Osteoblast (primary cell): ENCODE measurements around the gene LAGE3. TPM values are rescaled to one million over a fixed set of nuclear protein-coding genes. Genes with fewer than 3 reads are reported as not detected.
A peak's percentile ranks its signal among the peaks of the same experiment; 100 is the strongest.

ENCODE experiments used
- DNase-seq: peaks from one replicate; pipeline ENCODE4 v3.0.0; 2011; ENCODE audit warnings: low spot score, mixed read lengths; ENCODE audit not compliant: insufficient read length; ENCODE audit errors: missing footprints
- H2AFZ ChIP-seq: 2 replicates; pipeline ENCODE4 v1.6.0; 2011; ENCODE audit warnings: mild to moderate bottlenecking, low read length
- H3K27ac ChIP-seq: 2 replicates; pipeline ENCODE4 v1.5.1; 2011; ENCODE audit warnings: mild to moderate bottlenecking, low read depth, low read length, moderate library complexity
- H3K27me3 ChIP-seq: 2 replicates; pipeline ENCODE4 v1.6.0; 2012; ENCODE audit warnings: mild to moderate bottlenecking, control low read depth, inconsistent platforms, low read length, moderate library complexity; ENCODE audit not compliant: insufficient read depth
- H3K36me3 ChIP-seq: 2 replicates; pipeline ENCODE4 v1.5.1; 2011; ENCODE audit warnings: mild to moderate bottlenecking, low read length, control low read depth, moderate library complexity; ENCODE audit not compliant: insufficient read depth
- H3K4me1 ChIP-seq: 2 replicates; pipeline ENCODE4 v1.5.1; 2011; ENCODE audit warnings: mild to moderate bottlenecking, low read length, control low read depth, moderate library complexity; ENCODE audit not compliant: insufficient read depth
- H3K4me2 ChIP-seq: 2 replicates; pipeline ENCODE4 v1.6.0; 2011; ENCODE audit warnings: mild to moderate bottlenecking, low read length; ENCODE audit not compliant: insufficient read depth
- H3K4me3 ChIP-seq: fragments of 200-600 bp; sonication (generic); 3 replicates; pipeline ENCODE4 v1.5.1; 2012; ENCODE audit warnings: mild to moderate bottlenecking, low read length, inconsistent platforms; ENCODE audit not compliant: insufficient read depth
- H3K79me2 ChIP-seq: 2 replicates; pipeline ENCODE4 v1.6.0; 2012; ENCODE audit warnings: mild to moderate bottlenecking, low read length, control low read depth, inconsistent platforms; ENCODE audit not compliant: insufficient read depth
- H3K9me3 ChIP-seq: 2 replicates; pipeline ENCODE4 v1.5.1; 2011; ENCODE audit warnings: low read depth, low read length, control low read depth
- H4K20me1 ChIP-seq: 2 replicates; pipeline ENCODE4 v1.6.0; 2012; ENCODE audit warnings: mild to moderate bottlenecking, low read length, control low read depth; ENCODE audit not compliant: insufficient read depth
- total RNA-seq: library from RNA; depleted of rRNA; stranded (reverse); fragments of >200 nt; gene quantifications from 2 replicates; pipeline ENCODE4 v1.2.3, GENCODE V29; 2012
- TF ChIP-seq, protein P1 (sequence below): IDR thresholded peaks from 2 replicates; pipeline ENCODE4 v1.5.1; 2011; ENCODE audit warnings: mild to moderate bottlenecking, low read depth, low read length, moderate library complexity; ENCODE audit errors: extremely low read depth

LAGE3 gene
- total RNA-seq, 1 donor: 21.7 TPM

DNA sequence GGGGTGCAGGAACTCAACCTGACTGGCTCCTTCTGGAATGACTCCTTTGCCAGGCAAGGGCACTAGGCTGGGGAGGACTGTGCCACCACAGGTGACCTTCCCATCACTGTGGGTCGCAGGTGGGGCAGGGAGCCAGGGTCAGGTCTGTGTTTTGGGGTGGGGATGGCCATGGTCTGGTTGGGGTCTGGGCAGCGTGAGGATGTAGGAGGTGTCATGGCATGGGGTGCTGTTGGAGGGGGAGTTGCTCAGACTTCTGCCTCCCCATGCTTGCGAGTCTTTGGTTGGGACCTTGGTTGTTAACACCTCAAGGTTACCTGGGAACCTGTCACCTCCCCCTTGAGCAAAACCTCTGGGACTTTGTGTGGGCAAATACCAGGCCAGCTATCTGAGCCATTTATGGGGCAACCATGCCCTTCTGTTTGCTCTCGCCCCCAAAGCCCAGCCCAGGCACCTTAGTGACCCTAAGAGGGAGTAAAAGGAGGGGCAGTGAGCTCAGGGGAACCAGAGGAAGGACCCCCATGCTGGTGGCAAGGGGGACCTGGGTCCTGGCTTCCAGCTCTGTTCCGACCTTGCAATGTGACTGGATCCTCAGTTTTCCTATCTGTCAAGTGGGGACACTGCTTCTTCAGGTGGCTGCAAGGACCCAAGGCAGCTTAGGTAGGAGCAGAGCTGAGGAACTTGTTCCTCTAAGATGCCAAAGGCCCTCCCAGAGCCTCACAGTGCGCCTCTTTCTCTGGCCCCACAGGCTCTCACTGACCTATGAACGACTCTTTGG lies 44.5 kb downstream of the LAGE3 start:
- TF ChIP-seq, protein P1, sequence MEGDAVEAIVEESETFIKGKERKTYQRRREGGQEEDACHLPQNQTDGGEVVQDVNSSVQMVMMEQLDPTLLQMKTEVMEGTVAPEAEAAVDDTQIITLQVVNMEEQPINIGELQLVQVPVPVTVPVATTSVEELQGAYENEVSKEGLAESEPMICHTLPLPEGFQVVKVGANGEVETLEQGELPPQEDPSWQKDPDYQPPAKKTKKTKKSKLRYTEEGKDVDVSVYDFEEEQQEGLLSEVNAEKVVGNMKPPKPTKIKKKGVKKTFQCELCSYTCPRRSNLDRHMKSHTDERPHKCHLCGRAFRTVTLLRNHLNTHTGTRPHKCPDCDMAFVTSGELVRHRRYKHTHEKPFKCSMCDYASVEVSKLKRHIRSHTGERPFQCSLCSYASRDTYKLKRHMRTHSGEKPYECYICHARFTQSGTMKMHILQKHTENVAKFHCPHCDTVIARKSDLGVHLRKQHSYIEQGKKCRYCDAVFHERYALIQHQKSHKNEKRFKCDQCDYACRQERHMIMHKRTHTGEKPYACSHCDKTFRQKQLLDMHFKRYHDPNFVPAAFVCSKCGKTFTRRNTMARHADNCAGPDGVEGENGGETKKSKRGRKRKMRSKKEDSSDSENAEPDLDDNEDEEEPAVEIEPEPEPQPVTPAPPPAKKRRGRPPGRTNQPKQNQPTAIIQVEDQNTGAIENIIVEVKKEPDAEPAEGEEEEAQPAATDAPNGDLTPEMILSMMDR: no peak
- Histone ChIP-seq H3K79me2 (peaks cover 42% of the 10 kb centered on the region), H3K4me3 (no peak overlapping the region), H3K36me3 (peaks cover 14% of the 10 kb centered on the region), H3K27me3 (no peaks in the 10 kb centered on the region), H2AFZ (no peak overlapping the region), H3K9me3 (no peaks in the 10 kb centered on the region), H3K27ac (no peak overlapping the region), H3K4me1 (peaks cover 11% of the 10 kb centered on the region), H3K4me2 (no peak overlapping the region), H4K20me1 (peaks cover 28% of the 10 kb centered on the region)
- DNase-seq: peak; percentile 87

DNA sequence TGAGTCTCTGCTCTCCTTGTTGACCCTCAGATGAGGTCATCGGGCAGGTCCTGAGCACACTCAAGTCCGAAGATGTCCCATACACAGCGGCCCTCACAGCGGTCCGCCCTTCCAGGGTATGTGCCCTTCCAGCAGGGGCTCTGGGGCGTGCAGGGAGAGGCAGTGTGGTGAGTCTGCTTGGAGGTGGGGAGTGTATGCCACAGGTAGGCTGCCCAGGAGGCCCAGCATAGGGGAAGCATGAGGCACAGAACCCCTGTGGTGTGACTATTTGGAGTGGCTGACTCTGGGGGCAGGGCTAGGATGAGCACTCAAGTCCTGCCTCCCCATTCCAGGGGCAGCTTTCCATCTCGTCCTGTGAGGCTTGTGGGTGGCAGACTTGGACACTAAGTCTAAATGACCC lies 45.5 kb downstream of the LAGE3 start:
- H3K36me3 ChIP-seq: peaks cover 14% of the 10 kb centered on the region
- H3K4me2 ChIP-seq: no peak overlapping the region
- peak; percentile 80 for DNase-seq
- H4K20me1 ChIP-seq: peaks cover 20% of the 10 kb centered on the region
- H3K4me1 ChIP-seq: peaks cover 12% of the 10 kb centered on the region
- no peaks in the 10 kb centered on the region for H3K9me3 ChIP-seq
- H3K27ac ChIP-seq: no peak overlapping the region
- H3K4me3 ChIP-seq: no peak overlapping the region
- no peaks in the 10 kb centered on the region for H3K27me3 ChIP-seq
- no peak overlapping the region for H2AFZ ChIP-seq
- TF ChIP-seq, protein P1: no peak
- H3K79me2 ChIP-seq: peaks cover 43% of the 10 kb centered on the region

DNA sequence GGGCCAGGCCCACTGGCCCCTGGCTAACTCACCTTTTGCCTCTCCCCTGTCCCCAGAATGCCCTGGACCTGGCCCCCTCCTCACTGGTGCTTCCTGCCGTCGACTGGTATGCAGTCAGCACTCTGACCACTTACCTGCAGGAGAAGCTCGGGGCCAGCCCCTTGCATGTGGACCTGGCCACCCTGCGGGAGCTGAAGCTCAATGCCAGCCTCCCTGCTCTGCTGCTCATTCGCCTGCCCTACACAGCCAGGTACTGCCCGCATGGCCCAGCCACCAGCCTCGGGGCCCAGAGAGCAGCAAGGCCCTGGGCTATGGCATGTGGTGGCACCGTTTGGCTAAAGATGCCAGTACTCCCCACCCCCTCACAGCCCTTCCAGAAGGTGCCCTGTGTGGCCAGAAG lies 46.9 kb downstream of the LAGE3 start:
- no peak overlapping the region for H3K4me2 ChIP-seq
- DNase-seq: no peak
- H3K79me2 ChIP-seq: peaks cover 31% of the 10 kb centered on the region
- no peak overlapping the region for H3K4me3 ChIP-seq
- H3K36me3 ChIP-seq: peaks cover 14% of the 10 kb centered on the region
- H3K4me1 ChIP-seq: peaks cover 7% of the 10 kb centered on the region
- H3K9me3 ChIP-seq: no peaks in the 10 kb centered on the region
- H3K27ac ChIP-seq: no peak overlapping the region
- no peaks in the 10 kb centered on the region for H3K27me3 ChIP-seq
- H2AFZ ChIP-seq: no peak overlapping the region
- peaks cover 10% of the 10 kb centered on the region for H4K20me1 ChIP-seq
- TF ChIP-seq, protein P1: no peak

DNA sequence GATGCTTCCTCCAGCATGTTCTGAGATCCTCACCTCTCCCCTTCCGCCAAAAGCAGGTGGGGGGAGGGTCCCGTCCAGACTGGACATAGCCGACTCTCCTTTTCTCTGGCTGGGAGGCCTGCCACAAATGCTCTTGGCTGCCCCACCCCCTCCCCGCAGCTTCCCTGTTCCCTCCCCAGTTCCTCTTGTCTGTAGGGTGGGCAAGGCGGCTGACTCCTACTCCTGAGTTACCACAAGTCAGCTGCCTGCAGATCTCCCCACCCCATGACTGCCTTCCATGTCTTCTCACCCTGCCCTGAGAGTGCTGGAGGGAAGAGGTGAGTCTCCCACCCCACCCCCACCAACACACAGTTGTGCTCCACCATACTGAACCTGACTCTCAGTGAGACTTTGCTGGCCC lies 47.7 kb downstream of the LAGE3 start:
- H3K27ac ChIP-seq: no peak overlapping the region

More for the DNA sequence above, 47.7 kb downstream of the LAGE3 start:
- H3K4me2 ChIP-seq: no peak overlapping the region
- peaks cover 7% of the 10 kb centered on the region for H3K4me1 ChIP-seq
- peaks cover 29% of the 10 kb centered on the region for H3K79me2 ChIP-seq
- no peak overlapping the region for H3K4me3 ChIP-seq
- no peaks in the 10 kb centered on the region for H3K9me3 ChIP-seq
- TF ChIP-seq, protein P1: no peak
- H3K27me3 ChIP-seq: no peaks in the 10 kb centered on the region
- H4K20me1 ChIP-seq: peaks cover 10% of the 10 kb centered on the region
- H3K36me3 ChIP-seq: peaks cover 14% of the 10 kb centered on the region
- H2AFZ ChIP-seq: no peak overlapping the region
- DNase-seq: no peak
